WI38 (cell line): ENCODE data around the gene OPCML.

ENCODE experiments used
- H3K4me3 ChIP-seq: 2 replicates; pipeline ENCODE4 v1.5.1; 2011; ENCODE audit warnings: low read depth, mild to moderate bottlenecking, control low read depth, low read length
- CTCF ChIP-seq: IDR thresholded peaks from 2 replicates; pipeline ENCODE4 v1.5.1; 2012; ENCODE audit warnings: low read depth, mild to moderate bottlenecking, control low read depth, low read length

The OPCML gene

GRCh38 chr11:133492895-133493294, 39.4 kb downstream of the OPCML start:
- TF ChIP-seq CTCF = no peak

DNA sequence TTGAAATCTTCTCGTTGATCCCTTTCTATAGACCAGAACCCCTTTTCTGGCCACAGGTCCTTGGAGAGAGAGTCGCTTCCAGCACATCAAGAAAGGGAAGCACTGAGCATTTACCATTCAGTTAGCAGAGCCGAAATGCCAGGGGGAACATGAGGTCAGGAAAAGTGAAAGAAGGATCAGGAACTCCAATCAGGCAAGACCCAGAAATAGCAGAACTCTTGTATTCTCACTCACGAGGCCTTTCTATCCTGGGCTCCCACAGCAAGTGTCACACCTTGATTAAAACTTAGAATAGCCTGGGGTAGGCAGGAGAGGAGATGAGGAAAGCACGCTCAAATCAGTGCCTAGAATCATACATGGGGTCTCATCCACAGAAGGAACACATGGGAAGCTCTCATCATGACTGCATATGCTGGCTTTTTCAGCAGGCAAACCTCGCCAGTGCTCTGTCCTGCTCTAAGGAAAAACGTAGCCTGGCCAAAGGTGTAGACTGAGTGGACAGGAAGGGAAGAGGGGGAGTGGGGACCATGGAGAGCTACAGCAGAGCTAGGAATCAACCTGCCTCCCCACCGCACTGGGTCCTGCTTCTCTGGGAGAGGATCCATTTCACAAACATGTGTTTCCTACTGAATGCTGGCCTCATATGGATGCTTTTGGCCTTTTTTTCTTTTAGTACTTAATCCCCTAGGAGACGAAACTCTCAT, 40.5 kb downstream of the OPCML start:
- no peak overlapping the region for H3K4me3 ChIP-seq
- no peak for TF ChIP-seq CTCF

More at GRCh38 chr11:133492895-133493294, 39.4 kb downstream of the OPCML start:
- no peak overlapping the region for H3K4me3 ChIP-seq

DNA sequence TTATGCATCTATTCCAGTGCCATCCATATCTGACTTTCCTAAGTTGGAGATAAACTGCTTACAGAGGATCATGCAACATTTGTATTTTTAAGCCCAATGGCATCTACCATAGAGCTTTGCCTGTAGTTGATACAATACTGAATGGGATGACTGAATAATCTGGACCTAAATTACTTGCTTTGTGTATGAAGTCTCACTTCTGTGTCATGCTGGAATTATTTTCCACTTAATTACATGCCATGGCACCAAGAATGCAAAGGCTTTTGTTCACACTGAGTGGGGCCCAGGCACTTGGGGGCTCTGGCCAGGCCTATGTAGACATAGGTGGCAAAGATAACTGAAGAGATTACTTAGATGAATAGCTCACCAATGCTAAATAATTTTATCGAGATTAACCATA, 51.6 kb downstream of the OPCML start:
- no peak overlapping the region for H3K4me3 ChIP-seq
- no peak for TF ChIP-seq CTCF

DNA sequence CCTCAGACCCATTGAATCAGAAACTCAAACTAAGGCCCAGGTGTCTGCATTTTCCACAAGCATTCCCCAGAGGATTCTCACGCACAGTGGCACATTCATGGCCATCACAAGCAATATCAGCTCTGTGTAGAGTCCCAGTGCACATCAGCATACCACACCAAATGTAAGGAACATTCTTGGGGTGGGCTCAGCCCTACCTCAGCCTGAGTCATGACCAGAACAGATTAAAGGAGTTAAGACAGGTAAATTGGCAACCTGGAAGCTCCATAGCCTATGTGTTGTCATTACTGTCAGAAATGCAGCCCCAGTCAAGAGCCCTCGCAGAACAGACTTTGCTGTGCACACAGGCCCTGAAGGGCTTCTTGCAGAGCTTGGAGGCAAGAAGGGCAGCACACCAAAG, 53.1 kb downstream of the OPCML start:
- no peak for TF ChIP-seq CTCF
- no peak overlapping the region for H3K4me3 ChIP-seq

DNA sequence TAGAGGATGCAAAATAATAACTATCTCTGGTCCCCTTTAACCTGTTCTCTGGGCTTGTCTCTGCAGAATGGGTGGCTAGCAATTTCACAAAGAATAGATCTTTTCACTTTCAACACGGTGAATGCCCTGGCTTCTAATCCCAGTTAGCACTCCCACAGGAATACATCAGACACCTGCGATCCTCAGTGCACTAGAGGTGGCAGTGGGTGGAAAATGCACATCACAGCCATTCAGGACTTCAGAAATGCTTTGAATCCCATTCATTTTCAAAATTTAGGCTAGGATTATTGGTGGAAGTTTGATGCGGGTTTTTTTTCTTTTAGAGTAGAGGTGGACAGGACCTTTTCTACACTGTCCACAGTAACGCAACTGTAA, 55.1 kb downstream of the OPCML start:
- no peak for TF ChIP-seq CTCF

GRCh38 chr11:133476570-133477250, 55.6 kb downstream of the OPCML start:
- H3K4me3 ChIP-seq = no peak overlapping the region
- TF ChIP-seq CTCF = no peak

More for the DNA sequence above, 55.1 kb downstream of the OPCML start:
- H3K4me3 ChIP-seq = no peak overlapping the region

- H3K4me3 ChIP-seq = no peak overlapping the region
- no peak for TF ChIP-seq CTCF
Observed at GRCh38 chr11:133474461-133474860, 57.8 kb downstream of the OPCML start.
